Endothelial cell of umbilical vein (primary cell): Measurements from ENCODE around the gene COL26A1. TPM values are rescaled to one million over a fixed set of nuclear protein-coding genes. Genes with fewer than 3 reads are reported as not detected.

Experiments used
- BruUV-seq: library from RNA; stranded (reverse); fragments of 400-500 nt; replicated peaks from 2 replicates; lab custom pipeline; 2021; lab: Mats Ljungman, UMichigan
- CTCF ChIA-PET: fragments of 300-600, 350-600 bp; sonication (Branson Sonifier 250); formaldehyde crosslinking; loops from one replicate; lab custom pipeline; 2021; ENCODE audit warnings: antibody characterized with exemption, inconsistent platforms; lab: Charles Lee
- POLR2A ChIA-PET: fragments of 300-600, 350-600 bp; sonication (Branson Sonifier 250); formaldehyde crosslinking; loops from one replicate; lab custom pipeline; 2021; ENCODE audit warnings: antibody characterized with exemption, inconsistent platforms; lab: Charles Lee
- DNase-seq: peaks from one replicate; pipeline ENCODE4 v3.0.0-alpha.2; 2011; ENCODE audit warnings: low read depth, low spot score
- FAIRE-seq: peaks from 2 replicates; lab custom pipeline; 2011; peaks lifted over from hg19 to GRCh38; lab: Jason Lieb, UNC
- H2AFZ ChIP-seq: 2 replicates; pipeline ENCODE4 v1.6.0; 2012; ENCODE audit warnings: low read depth, low read length, control low read depth, inconsistent platforms
- H3K27ac ChIP-seq: 2 replicates; pipeline ENCODE4 v1.5.1; 2011; ENCODE audit warnings: low read depth, mild to moderate bottlenecking, control low read depth, low read length, moderate library complexity; ENCODE audit not compliant: insufficient read depth
- H3K27me3 ChIP-seq, 2 experiments: 2 replicates each; pipeline versions ENCODE4 v1.6.0 to v1.6.1; 2011; ENCODE audit warnings: low read length in 2 of 2, mixed read lengths in 1 of 2; ENCODE audit not compliant: control insufficient read depth in 2 of 2, insufficient read depth in 2 of 2
- H3K36me3 ChIP-seq, 2 experiments: 2 replicates in 1 of 2; 3 replicates in 1 of 2; pipeline ENCODE4 v1.5.1; 2011; ENCODE audit warnings: low read length in 2 of 2, mild to moderate bottlenecking in 1 of 2, moderate library complexity in 1 of 2; ENCODE audit not compliant: control insufficient read depth in 2 of 2, insufficient read depth in 2 of 2; ENCODE audit errors: extremely low read depth in 1 of 2
- H3K4me1 ChIP-seq: 3 replicates; pipeline ENCODE4 v1.5.1; 2011; ENCODE audit warnings: mild to moderate bottlenecking, low read length; ENCODE audit not compliant: control insufficient read depth, insufficient read depth; ENCODE audit errors: extremely low read depth
- H3K4me2 ChIP-seq: 2 replicates; pipeline ENCODE4 v1.6.1; 2011; ENCODE audit warnings: low read length, control low read depth, mixed read lengths; ENCODE audit not compliant: insufficient read depth
- H3K4me3 ChIP-seq, 3 experiments: fragments of 200-600 bp in 1 of 3; sonication (generic), shearing (Covaris generic) in 1 of 3; replicated peaks in 1 of 3; 2 replicates each; pipeline ENCODE4 v1.5.1; 2011 to 2016; ENCODE audit warnings: control low read depth in 3 of 3, low read length in 3 of 3, mild to moderate bottlenecking in 2 of 3, inconsistent platforms in 1 of 3, low read depth in 1 of 3, moderate library complexity in 1 of 3; ENCODE audit not compliant: insufficient read depth in 1 of 3
- H3K79me2 ChIP-seq: 2 replicates; pipeline ENCODE4 v1.6.0; 2012; ENCODE audit warnings: low read length, inconsistent platforms; ENCODE audit not compliant: control insufficient read depth, insufficient read depth
- H3K9ac ChIP-seq: replicated peaks from 2 replicates; pipeline ENCODE3; 2011; ENCODE audit warnings: low read length, control low read depth; ENCODE audit not compliant: insufficient read depth; ENCODE audit errors: extremely low read depth
- H3K9me1 ChIP-seq: replicated peaks from 3 replicates; pipeline ENCODE4 v1.6.0; 2011; ENCODE audit warnings: mild to moderate bottlenecking, low read length; ENCODE audit not compliant: control insufficient read depth, insufficient read depth; ENCODE audit errors: extremely low read depth
- H3K9me3 ChIP-seq: replicated peaks from 2 replicates; pipeline ENCODE4 v1.5.1; 2012; ENCODE audit warnings: low read length, inconsistent platforms; ENCODE audit not compliant: control insufficient read depth, insufficient read depth
- H4K20me1 ChIP-seq: replicated peaks from 2 replicates; pipeline ENCODE3; 2011; ENCODE audit warnings: mild to moderate bottlenecking, low read length; ENCODE audit not compliant: control insufficient read depth, insufficient read depth; ENCODE audit errors: extremely low read depth
- CTCF ChIP-seq, 2 donors: IDR thresholded peaks; 1 replicate in 1 of 2; 2 replicates in 1 of 2; pipeline ENCODE4 v1.5.1; 2011; ENCODE audit warnings: low read length in 2 of 2, mild to moderate bottlenecking in 2 of 2, moderate library complexity in 2 of 2, control low read depth in 1 of 2, inconsistent platforms in 1 of 2, low read depth in 1 of 2; ENCODE audit not compliant: insufficient read depth in 1 of 2; ENCODE audit errors: extremely low read depth in 1 of 2
- EZH2 ChIP-seq: IDR thresholded peaks from 2 replicates; pipeline ENCODE4 v1.6.1; 2012; ENCODE audit warnings: borderline replicate concordance, low read depth, mild to moderate bottlenecking, moderate library complexity, low read length, inconsistent platforms; ENCODE audit not compliant: severe bottlenecking
- FOS ChIP-seq: IDR thresholded peaks from 2 replicates; pipeline ENCODE4 v1.6.1; 2011; ENCODE audit warnings: mild to moderate bottlenecking, low read length, moderate library complexity, borderline replicate concordance; ENCODE audit not compliant: insufficient read depth
- GATA2 ChIP-seq: IDR thresholded peaks from 2 replicates; pipeline ENCODE4 v1.7.0; 2011; ENCODE audit warnings: low read depth, mild to moderate bottlenecking, moderate library complexity, mixed read lengths, low read length; ENCODE audit not compliant: insufficient read length, insufficient read depth
- JUN ChIP-seq: IDR thresholded peaks from 2 replicates; pipeline ENCODE4 v1.6.1; 2011; ENCODE audit warnings: borderline replicate concordance, low read depth; ENCODE audit not compliant: insufficient read length, insufficient read depth
- MAX ChIP-seq: IDR thresholded peaks from 2 replicates; pipeline ENCODE4 v1.6.1; 2011; ENCODE audit not compliant: insufficient read depth, insufficient read length
- MYC ChIP-seq: IDR thresholded peaks from one replicate; pipeline ENCODE4 v1.6.1; 2011; ENCODE audit warnings: mild to moderate bottlenecking, low read depth, low read length
- POLR2A ChIP-seq: IDR thresholded peaks from 2 replicates; pipeline ENCODE4 v1.6.1; 2012; ENCODE audit warnings: low read depth, mild to moderate bottlenecking, control low read depth, low read length
- POLR2AphosphoS5 ChIP-seq: IDR thresholded peaks from 2 replicates; pipeline ENCODE4 v1.6.1; 2012; ENCODE audit warnings: low read depth, mild to moderate bottlenecking, control low read depth, low read length, moderate library complexity; ENCODE audit not compliant: insufficient read depth
- dilution Hi-C: fragments of 300-500 bp; cut with MboI; formaldehyde crosslinking; loops from one replicate; pipeline ENCODE4 v1.15.0; 2019; ENCODE audit warnings: low sequenced_read_pairs; ENCODE audit not compliant: extremely low pct_ligation_motif_present
- intact Hi-C: fragments of 100-400 bp; cut with micrococcal nuclease; formaldehyde crosslinking; loops from one replicate; pipeline ENCODE4 v1.10.0; 2022
- polyA plus RNA-seq, 4 experiments: library from polyadenylated mRNA; depleted of rRNA in 3 of 4; stranded (reverse) in 3 of 4; unstranded in 1 of 4; fragments of >200 nt; gene quantifications; 2 replicates each; pipeline versions ENCODE4 v1.2.1 to v1.2.3, GENCODE V29; 2011 to 2012; ENCODE audit warnings: missing spikeins in 1 of 4
- total RNA-seq: library from RNA; stranded (reverse); gene quantifications from 2 replicates; pipeline ENCODE4 v1.2.3, GENCODE V29; 2021

COL26A1 gene
- total and polyA plus RNA-seq, 2 donors (not counting 3 experiments of a cell fraction or from before 2014, with no cell fraction given): not detected

GRCh38 chr7:101516851-101517250 lies 154.2 kb downstream of the COL26A1 start:
- Histone ChIP-seq H3K4me3 (no peak overlapping the region), H3K36me3 (no peaks in the 10 kb centered on the region), H3K27me3 (no peaks in the 10 kb centered on the region), H4K20me1 (no peaks in the 10 kb centered on the region), H3K4me2 (no peak overlapping the region), H3K9me1 (no peaks in the 10 kb centered on the region), H3K79me2 (no peaks in the 10 kb centered on the region), H3K9me3 (no peaks in the 10 kb centered on the region), H3K4me1 (no peaks in the 10 kb centered on the region), H3K27ac (no peak overlapping the region), H3K9ac (no peak overlapping the region), H2AFZ (no peak overlapping the region)
- intact Hi-C loops: no loop called here
- FAIRE-seq (no peak), DNase-seq (no peak)
- CTCF ChIA-PET: interaction anchor here (1.0 to 1.7 kb wide), 3 partner anchors 8 to 23 kb away, joined by 3 to 4 read pairs (median 3); no protein-coding TSS in a partner anchor
- no peak for TF ChIP-seq POLR2A
- no peak for TF ChIP-seq FOS
- no peak for TF ChIP-seq MYC
- TF ChIP-seq JUN: no peak
- TF ChIP-seq POLR2AphosphoS5: no peak
- no peak for TF ChIP-seq CTCF (IDR thresholded peaks at IDR 0.05; ENCODE audit: extremely low read depth in 1 of 2, insufficient read depth in 1 of 2, low read depth in 1 of 2, low read length in 2 of 2)
- TF ChIP-seq MAX: no peak
- TF ChIP-seq GATA2: no peak
- no peak for TF ChIP-seq EZH2
- POLR2A ChIA-PET: no interaction called here
- dilution Hi-C loops: no loop called here
- BruUV-seq: no TSS peak
